Naive thymus-derived CD8-positive, alpha-beta T cell (primary cell): ENCODE data around the gene CDYL. TPM values are rescaled to one million over a fixed set of nuclear protein-coding genes. Genes with fewer than 3 reads are reported as not detected.

Experiments used
- ATAC-seq, 2 donors: fragments of 150-1000 bp; cut with Tn5 transposase in 1 of 2; sonication (Bioruptor Pico), chemical (Tn5 transposase) in 1 of 2; 1 replicate in 1 of 2; 2 replicates in 1 of 2; pipeline ENCODE4 v1.10.0; 2021; ENCODE audit warnings: mild to moderate bottlenecking in 2 of 2, moderate library complexity in 2 of 2
- POLR2A ChIA-PET: fragments of 350-600 bp; sonication (Branson Sonifier 250); formaldehyde crosslinking; loops from one replicate; lab custom pipeline; 2021; ENCODE audit warnings: antibody characterized with exemption; lab: Charles Lee
- DNase-seq, 10 donors: peaks; one replicate each; pipeline versions ENCODE4 v3.0.0 to v3.0.0-alpha.2; 2020 to 2022
- H3K27ac Mint-ChIP-seq, 10 donors: one replicate each; pipeline ENCODE4 v1.8.0; 2020 to 2022; ENCODE audit warnings: mild to moderate bottlenecking in 10 of 10, mixed read lengths in 10 of 10, moderate library complexity in 4 of 10, inconsistent platforms in 1 of 10
- H3K27me3 Mint-ChIP-seq, 5 donors: one replicate each; pipeline ENCODE4 v1.8.0; 2021 to 2022; ENCODE audit warnings: mixed read lengths in 5 of 5
- H3K36me3 Mint-ChIP-seq, 3 donors: one replicate each; pipeline ENCODE4 v1.8.0; 2020 to 2022; ENCODE audit warnings: mixed read lengths in 3 of 3, mild to moderate bottlenecking in 2 of 3, inconsistent platforms in 1 of 3
- H3K4me1 Mint-ChIP-seq, 4 donors: one replicate each; pipeline ENCODE4 v1.8.0; 2021 to 2022; ENCODE audit warnings: mixed read lengths in 4 of 4
- H3K4me3 Mint-ChIP-seq, 10 donors: one replicate each; pipeline ENCODE4 v1.8.0; 2020 to 2022; ENCODE audit warnings: mild to moderate bottlenecking in 10 of 10, mixed read lengths in 10 of 10, moderate library complexity in 6 of 10, inconsistent platforms in 1 of 10
- H3K9me3 Mint-ChIP-seq, 9 donors: one replicate each; pipeline ENCODE4 v1.8.0; 2020 to 2022; ENCODE audit warnings: mixed read lengths in 9 of 9, mild to moderate bottlenecking in 3 of 9, inconsistent platforms in 1 of 9, moderate library complexity in 1 of 9
- polyA plus RNA-seq, 3 donors: library from polyadenylated mRNA; unstranded; fragments of 300-500 nt; fragmentation: Illumina TruSeq; gene quantifications; one replicate each; pipeline ENCODE4 v1.2.3, GENCODE V29; 2021
- total RNA-seq, 8 experiments: library from RNA in 2 of 8; stranded (reverse) in 2 of 8; gene quantifications; one replicate each; pipeline ENCODE4 v1.2.3 and lab custom pipeline; 2021 to 2026

CDYL gene
- total and polyA plus RNA-seq, 5 experiments from 2014 or later = 5.6 to 49.3 (median 6.1) TPM

DNA sequence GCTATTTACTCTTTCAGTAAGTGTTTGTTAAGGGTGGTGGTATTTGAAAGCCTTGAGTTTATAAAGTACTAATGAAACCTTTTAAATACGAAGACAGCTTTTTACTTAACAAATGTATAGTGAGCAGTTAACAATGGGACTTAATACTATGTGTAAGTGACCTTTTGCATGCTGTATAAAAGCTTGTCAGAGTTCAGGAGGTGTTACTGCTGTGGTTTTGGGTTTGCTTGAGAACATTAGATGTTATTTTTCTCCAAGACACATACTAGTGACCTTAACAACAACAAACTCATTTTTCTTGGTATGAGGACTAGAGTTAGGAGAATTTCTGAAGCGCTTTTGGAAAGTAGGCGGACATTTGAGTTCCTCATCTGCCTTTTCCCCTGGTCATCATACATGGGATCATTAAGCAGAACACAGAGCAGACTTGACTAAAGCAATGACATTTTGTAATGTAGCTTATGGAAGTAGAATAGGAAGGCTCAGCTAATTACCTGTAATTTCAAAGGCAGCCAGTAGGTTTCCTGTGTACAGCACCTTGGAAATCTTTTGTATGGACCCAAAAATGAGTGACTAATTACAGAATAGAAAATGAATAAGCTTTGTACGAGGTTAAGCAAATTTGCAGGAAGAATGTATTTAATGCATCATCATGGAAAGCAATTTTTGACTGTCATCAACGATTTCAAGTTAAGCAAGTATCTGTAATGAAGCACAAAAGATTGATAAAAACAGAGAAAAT lies 14.1 kb downstream of the CDYL start:
- peaks cover 0 to 3% (median 0%) of the 10 kb centered on the region in 9 donors for H3K9me3 Mint-ChIP-seq
- POLR2A ChIA-PET = no interaction called here
- H3K4me3 Mint-ChIP-seq = peak overlapping the region in 5 of 10 donors; percentile 16 to 70 (median 51)
- peaks cover 0 to 4% (median 2%) of the 10 kb centered on the region in 3 donors for H3K36me3 Mint-ChIP-seq
- no peaks in the 10 kb centered on the region for H3K27me3 Mint-ChIP-seq
- peak overlapping the region in 3 of 10 donors; percentile 31 to 54 (median 49) for H3K27ac Mint-ChIP-seq
- peaks cover 30 to 62% (median 58%) of the 10 kb centered on the region in 4 donors for H3K4me1 Mint-ChIP-seq
- ATAC-seq (no peak), DNase-seq (no peak)

DNA sequence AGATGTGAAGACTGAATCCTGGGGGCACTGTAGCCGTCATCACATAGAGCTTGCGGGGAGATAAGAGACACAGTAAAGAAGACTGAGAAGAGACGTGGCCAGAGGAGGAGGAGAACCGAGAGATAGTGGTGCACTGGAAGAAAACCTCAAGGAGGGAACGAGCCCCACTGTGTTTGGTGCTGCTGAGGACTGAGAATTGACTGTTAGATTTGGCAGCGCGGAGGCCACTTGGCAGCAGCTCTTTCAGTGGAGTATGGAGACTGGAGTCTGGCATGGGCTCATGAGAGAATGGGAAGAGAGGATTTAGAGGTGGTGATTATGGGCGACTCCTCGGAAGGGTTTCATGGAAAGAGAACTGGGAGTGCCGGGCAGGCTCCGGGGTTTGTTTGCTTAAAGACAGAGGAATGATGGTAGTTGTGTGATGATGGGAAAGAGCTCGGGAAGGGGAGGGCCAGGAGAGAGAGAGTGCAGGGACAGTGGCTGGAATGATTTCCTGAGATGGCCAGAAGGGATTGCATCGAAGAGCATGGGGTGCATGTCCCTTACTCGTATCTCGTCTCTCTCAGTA lies 18.0 kb downstream of the CDYL start:
- Mint-ChIP-seq H3K36me3 (peaks cover 0 to 6% (median 0%) of the 10 kb centered on the region in 3 donors), H3K4me1 (peaks cover 22 to 61% (median 47%) of the 10 kb centered on the region in 4 donors), H3K27me3 (no peaks in the 10 kb centered on the region), H3K27ac (no peak overlapping the region), H3K4me3 (no peak overlapping the region), H3K9me3 (peaks cover 0 to 7% (median 0%) of the 10 kb centered on the region in 9 donors)
- POLR2A ChIA-PET = interaction anchor here (1.5 kb wide), 1 partner anchor 17 kb away, joined by 4 read pairs; no protein-coding TSS in a partner anchor
- no peak for DNase-seq
- ATAC-seq = no peak

- peaks cover 0 to 16% (median 14%) of the 10 kb centered on the region in 3 donors for H3K36me3 Mint-ChIP-seq
- peaks cover 0 to 29% (median 11%) of the 10 kb centered on the region in 9 donors for H3K9me3 Mint-ChIP-seq
- H3K4me1 Mint-ChIP-seq = peaks cover 17 to 65% (median 47%) of the 10 kb centered on the region in 4 donors
- peak overlapping the region in 1 of 10 donors; percentile 2 for H3K4me3 Mint-ChIP-seq
- no peak for DNase-seq
- POLR2A ChIA-PET = no interaction called here
- peak overlapping the region in 3 of 10 donors; percentile 12 to 50 (median 22) for H3K27ac Mint-ChIP-seq
- no peak for ATAC-seq
- no peaks in the 10 kb centered on the region for H3K27me3 Mint-ChIP-seq
Observed at GRCh38 chr6:4797587-4797986, 21.4 kb downstream of the CDYL start.

DNA sequence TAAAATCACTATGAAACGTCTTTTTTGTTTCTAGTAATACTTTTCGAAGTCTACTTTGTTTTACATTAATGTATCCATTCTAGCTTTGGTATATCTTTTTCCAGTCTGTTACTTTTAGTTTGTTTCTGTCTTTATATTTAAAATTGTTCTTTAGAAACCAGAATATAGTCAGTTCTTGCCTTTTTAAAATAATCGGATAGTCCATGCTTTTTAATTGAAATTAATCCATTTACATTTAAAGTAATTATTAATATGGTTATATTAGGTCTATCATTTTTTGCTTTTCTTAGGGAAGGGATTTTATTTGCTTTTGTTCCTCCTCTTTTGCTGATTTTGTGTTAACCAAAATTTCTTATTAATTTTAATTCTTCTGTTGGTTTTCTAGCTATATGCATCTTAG lies 23.7 kb downstream of the CDYL start:
- ATAC-seq (no peak), DNase-seq (no peak)
- peaks cover 30 to 89% (median 69%) of the 10 kb centered on the region in 4 donors for H3K4me1 Mint-ChIP-seq
- H3K4me3 Mint-ChIP-seq = no peak overlapping the region
- peaks cover 0 to 16% (median 14%) of the 10 kb centered on the region in 3 donors for H3K36me3 Mint-ChIP-seq
- H3K9me3 Mint-ChIP-seq = peaks cover 0 to 29% (median 11%) of the 10 kb centered on the region in 9 donors
- H3K27ac Mint-ChIP-seq = no peak overlapping the region
- no peaks in the 10 kb centered on the region for H3K27me3 Mint-ChIP-seq
- POLR2A ChIA-PET = no interaction called here

- no peak for DNase-seq
- Mint-ChIP-seq H3K27ac (peak overlapping the region in 2 of 10 donors; percentile 4 to 51), H3K4me3 (peak overlapping the region in 2 of 10 donors; percentile 22 to 51), H3K27me3 (no peaks in the 10 kb centered on the region), H3K4me1 (peaks cover 34 to 90% (median 73%) of the 10 kb centered on the region in 4 donors), H3K36me3 (peaks cover 0 to 16% (median 14%) of the 10 kb centered on the region in 3 donors), H3K9me3 (peaks cover 0 to 29% (median 11%) of the 10 kb centered on the region in 9 donors)
- no peak for ATAC-seq
- POLR2A ChIA-PET = no interaction called here
Observed at GRCh38 chr6:4800662-4801061, 24.5 kb downstream of the CDYL start.

- H3K27me3 Mint-ChIP-seq = no peaks in the 10 kb centered on the region
- H3K4me3 Mint-ChIP-seq = peak overlapping the region in 9 of 10 donors; percentile 2 to 77 (median 50)
- peak overlapping the region in 7 of 10 donors; percentile 32 to 67 (median 49) for H3K27ac Mint-ChIP-seq
- peaks cover 1 to 16% (median 14%) of the 10 kb centered on the region in 3 donors for H3K36me3 Mint-ChIP-seq
- H3K9me3 Mint-ChIP-seq = peaks cover 0 to 29% (median 11%) of the 10 kb centered on the region in 9 donors
- ATAC-seq (peak; percentile 84 to 93), DNase-seq (peak in 1 of 10 donors; percentile 28)
- H3K4me1 Mint-ChIP-seq = peaks cover 37 to 94% (median 80%) of the 10 kb centered on the region in 4 donors
- POLR2A ChIA-PET = interaction anchor here (1.0 kb wide), 1 partner anchor 25 kb away, joined by 3 read pairs; the partner anchor contains the start of gene CDYL
Observed at GRCh38 chr6:4801491-4802110, 25.4 kb downstream of the CDYL start.

DNA sequence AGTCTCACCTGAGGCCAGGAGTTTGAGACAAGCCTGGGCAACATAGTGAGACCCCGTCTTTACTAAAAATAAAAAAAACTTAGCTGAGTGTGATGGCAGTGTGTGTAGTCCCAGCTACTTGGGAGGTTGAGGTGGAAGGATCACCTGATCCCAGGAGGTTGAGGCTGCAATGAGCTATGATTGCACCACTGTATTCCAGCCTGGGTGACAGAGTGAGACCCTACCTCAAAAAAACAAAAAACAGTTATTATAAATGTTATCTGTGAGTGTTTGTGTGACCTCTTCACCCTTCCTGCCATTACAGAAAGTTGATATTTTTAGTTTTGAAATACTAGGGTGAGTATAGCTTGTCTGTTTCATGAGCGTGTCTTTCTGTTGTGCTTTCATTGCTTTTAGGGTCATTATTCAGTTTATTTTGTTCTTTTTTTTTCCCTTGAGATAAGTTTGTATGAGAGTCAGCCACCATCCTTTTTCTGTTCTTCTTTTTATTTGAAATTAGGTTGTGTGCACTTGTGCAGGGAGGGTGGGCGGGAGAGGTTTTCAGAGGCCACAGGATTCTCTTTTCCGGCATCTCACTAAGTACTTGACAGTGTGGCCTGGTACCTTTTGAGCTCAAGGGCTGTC lies 26.2 kb downstream of the CDYL start:
- ATAC-seq = no peak
- Mint-ChIP-seq H3K27ac (peak overlapping the region in 8 of 10 donors; percentile 19 to 75 (median 54)), H3K4me1 (peaks cover 40 to 92% (median 82%) of the 10 kb centered on the region in 4 donors), H3K36me3 (peaks cover 5 to 16% (median 16%) of the 10 kb centered on the region in 3 donors), H3K9me3 (peaks cover 0 to 29% (median 11%) of the 10 kb centered on the region in 9 donors), H3K27me3 (no peaks in the 10 kb centered on the region), H3K4me3 (peak overlapping the region in 8 of 10 donors; percentile 32 to 77 (median 56))
- DNase-seq = no peak
- POLR2A ChIA-PET = interaction anchor here (1.0 kb wide), 1 partner anchor 26 kb away, joined by 3 read pairs; the partner anchor contains the start of gene CDYL

DNA sequence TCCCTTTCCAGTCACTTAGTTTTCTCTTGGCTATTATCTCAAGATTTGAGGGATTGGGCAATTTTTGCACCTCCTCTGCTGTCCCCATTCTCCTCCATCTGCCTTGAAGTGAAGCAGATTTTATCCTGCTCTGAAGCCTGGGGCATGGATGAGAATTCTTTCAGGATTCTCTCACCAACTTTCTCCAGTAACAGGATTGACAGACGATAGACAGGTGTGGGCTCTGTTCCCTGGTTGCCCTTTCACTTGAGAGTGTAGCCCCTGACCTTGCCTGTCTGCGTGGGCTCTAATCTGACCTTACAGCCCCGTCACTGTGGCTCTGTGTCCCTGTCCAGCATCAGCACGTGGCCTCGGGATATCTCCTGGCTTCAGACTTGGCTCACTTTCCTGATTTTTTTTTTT lies 27.1 kb downstream of the CDYL start:
- peaks cover 37 to 85% (median 79%) of the 10 kb centered on the region in 4 donors for H3K4me1 Mint-ChIP-seq
- ATAC-seq (no peak), DNase-seq (no peak)
- peak overlapping the region in 5 of 10 donors; percentile 41 to 83 (median 71) for H3K27ac Mint-ChIP-seq
- POLR2A ChIA-PET = no interaction called here
- H3K36me3 Mint-ChIP-seq = peaks cover 5 to 18% (median 16%) of the 10 kb centered on the region in 3 donors
- no peaks in the 10 kb centered on the region for H3K27me3 Mint-ChIP-seq
- peaks cover 0 to 29% (median 10%) of the 10 kb centered on the region in 9 donors for H3K9me3 Mint-ChIP-seq
- H3K4me3 Mint-ChIP-seq = peak overlapping the region in 6 of 10 donors; percentile 33 to 64 (median 46)

DNA sequence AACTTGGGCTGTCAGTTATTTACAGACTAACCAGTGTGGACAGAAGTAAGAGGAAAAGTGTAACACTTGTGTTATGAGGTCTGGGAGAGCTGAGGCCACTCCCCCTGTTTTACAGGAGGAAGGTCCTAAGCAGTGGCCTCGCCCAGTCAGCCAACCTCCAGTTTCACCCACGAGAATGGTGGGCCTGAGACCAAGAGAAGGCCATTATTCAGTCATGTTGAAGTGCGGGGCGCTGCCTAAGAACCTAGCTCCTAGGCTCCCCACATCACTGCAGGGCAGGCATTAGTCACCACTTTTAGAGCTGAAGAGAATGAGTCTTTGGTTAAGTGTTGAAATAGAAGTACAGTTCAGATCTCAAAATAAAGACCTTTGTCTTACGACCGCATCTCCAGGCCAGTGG lies 27.9 kb downstream of the CDYL start:
- peak overlapping the region in 2 of 10 donors; percentile 7 to 28 for H3K4me3 Mint-ChIP-seq
- ATAC-seq = no peak
- DNase-seq = no peak
- H3K36me3 Mint-ChIP-seq = peaks cover 5 to 17% (median 16%) of the 10 kb centered on the region in 3 donors
- H3K27ac Mint-ChIP-seq = peak overlapping the region in 5 of 10 donors; percentile 2 to 68 (median 35)
- peaks cover 38 to 84% (median 81%) of the 10 kb centered on the region in 4 donors for H3K4me1 Mint-ChIP-seq
- H3K27me3 Mint-ChIP-seq = no peaks in the 10 kb centered on the region
- peaks cover 0 to 24% (median 6%) of the 10 kb centered on the region in 9 donors for H3K9me3 Mint-ChIP-seq
- POLR2A ChIA-PET = no interaction called here

- POLR2A ChIA-PET = interaction anchor here (1.5 kb wide), 1 partner anchor 30 kb away, joined by 3 read pairs; the partner anchor contains the start of gene CDYL
- Mint-ChIP-seq H3K4me3 (peak overlapping the region in 2 of 10 donors; percentile 9 to 24), H3K27ac (peak overlapping the region in 6 of 10 donors; percentile 43 to 85 (median 59)), H3K36me3 (peaks cover 5 to 16% (median 13%) of the 10 kb centered on the region in 3 donors), H3K9me3 (peaks cover 0 to 22% (median 13%) of the 10 kb centered on the region in 9 donors), H3K4me1 (peaks cover 37 to 92% (median 85%) of the 10 kb centered on the region in 4 donors), H3K27me3 (no peaks in the 10 kb centered on the region)
- DNase-seq (peak in 6 of 10 donors; percentile 5 to 39 (median 20)), ATAC-seq (peak in 1 of 2 donors; percentile 47)
Observed at GRCh38 chr6:4805553-4806336, 29.5 kb downstream of the CDYL start.

DNA sequence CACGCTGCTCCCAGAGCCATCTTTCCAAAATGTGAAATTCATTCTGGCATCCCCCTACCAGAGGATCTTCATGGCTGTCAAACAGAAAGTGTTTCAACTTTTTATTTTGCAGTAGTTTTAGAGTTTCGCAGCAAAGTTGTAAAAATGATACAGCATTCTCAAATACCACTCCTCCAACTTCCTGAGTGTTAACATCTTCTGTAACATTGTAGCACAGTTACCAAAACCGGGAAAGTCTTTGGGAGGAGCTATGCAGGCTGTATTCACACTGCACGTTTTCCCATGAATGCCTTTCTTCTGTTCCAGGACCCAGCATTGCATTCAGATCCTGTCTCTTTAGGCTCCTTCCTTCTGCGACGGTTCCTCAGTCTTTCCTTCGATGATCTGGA lies 30.1 kb downstream of the CDYL start:
- Mint-ChIP-seq H3K4me3 (peak overlapping the region in 1 of 10 donors; percentile 44), H3K4me1 (peaks cover 35 to 92% (median 85%) of the 10 kb centered on the region in 4 donors)
- POLR2A ChIA-PET = no interaction called here

More for the DNA sequence above, 30.1 kb downstream of the CDYL start:
- DNase-seq = no peak
- Mint-ChIP-seq H3K9me3 (peaks cover 0 to 16% (median 8%) of the 10 kb centered on the region in 9 donors), H3K27me3 (no peaks in the 10 kb centered on the region), H3K36me3 (peaks cover 5 to 13% (median 7%) of the 10 kb centered on the region in 3 donors), H3K27ac (no peak overlapping the region)
- no peak for ATAC-seq
